HepG2 (cell line): Measurements from ENCODE around the gene STRA6. TPM values are rescaled to one million over a fixed set of nuclear protein-coding genes. Genes with fewer than 3 reads are reported as not detected.

ENCODE experiments used
- ATAC-seq: fragments of 200-7000 bp; cut with Tn5 transposase; 3 replicates; pipeline ENCODE4 v1.9.1; 2020; ENCODE audit warnings: mild to moderate bottlenecking, moderate library complexity
- BruUV-seq: library from RNA; stranded (reverse); fragments of 400-500 nt; replicated peaks from 2 replicates; lab custom pipeline; 2021; lab: Mats Ljungman, UMichigan
- CTCF ChIA-PET: fragments of 300-600 bp; formaldehyde crosslinking; extraction: SDS; loops from one replicate; lab custom pipeline; 2021; ENCODE audit warnings: low total read pairs, inconsistent platforms, low intra/inter-chr PET ratio; lab: Yijun Ruan, JAX
- POLR2A ChIA-PET: fragments of 350-600 bp; sonication (Branson Sonifier 250); formaldehyde crosslinking; loops from one replicate; lab custom pipeline; 2020; ENCODE audit warnings: antibody characterized with exemption, inconsistent platforms; lab: Yijun Ruan, JAX
- DNase-seq: peaks from one replicate; pipeline ENCODE4 v3.0.0-alpha.2; 2015; ENCODE audit warnings: low spot score
- FAIRE-seq: peaks from 3 replicates; lab custom pipeline; 2011; peaks lifted over from hg19 to GRCh38; lab: Jason Lieb, UNC
- H2AFZ ChIP-seq: one replicate; pipeline ENCODE4 v1.6.1; 2011; ENCODE audit warnings: low read length, inconsistent platforms
- H3K27ac ChIP-seq: fragments of 300-600 bp; 3 replicates; pipeline ENCODE4 v1.8.0; 2011; ENCODE audit warnings: mixed run types, mild to moderate bottlenecking, mixed read lengths, low read length, inconsistent platforms; ENCODE audit not compliant: insufficient read depth; ENCODE audit errors: extremely low read length
- H3K27me3 ChIP-seq, 2 experiments: fragments of 200-600 bp in 1 of 2; 2 replicates in 1 of 2; 3 replicates in 1 of 2; pipeline versions ENCODE4 v1.6.0 to v1.8.0; 2011; ENCODE audit warnings: low read length in 2 of 2, mild to moderate bottlenecking in 2 of 2, moderate library complexity in 2 of 2, inconsistent platforms in 1 of 2; ENCODE audit not compliant: insufficient read depth in 2 of 2, control insufficient read depth in 1 of 2
- H3K36me3 ChIP-seq, 2 experiments: fragments of 200-600 bp in 1 of 2; replicated peaks in 1 of 2; 2 replicates in 1 of 2; 3 replicates in 1 of 2; pipeline versions ENCODE4 v1.5.1 to v1.8.0; 2011; ENCODE audit warnings: low read length in 2 of 2, inconsistent platforms in 1 of 2; ENCODE audit not compliant: insufficient read depth in 2 of 2, control insufficient read depth in 1 of 2
- H3K4me1 ChIP-seq: 2 replicates; pipeline ENCODE4 v1.5.1; 2012; ENCODE audit warnings: low read length, inconsistent platforms; ENCODE audit not compliant: insufficient read depth
- H3K4me2 ChIP-seq: 2 replicates; pipeline ENCODE4 v1.6.0; 2011; ENCODE audit warnings: low read depth, low read length, inconsistent platforms
- H3K4me3 ChIP-seq, 3 experiments: fragments of 200-600 bp in 1 of 3; sonication (generic), shearing (Covaris generic) in 1 of 3; replicated peaks in 1 of 3; 2 replicates each; pipeline ENCODE4 v1.5.1; 2011 to 2016; ENCODE audit warnings: low read length in 3 of 3, inconsistent platforms in 2 of 3, low read depth in 2 of 3, mild to moderate bottlenecking in 2 of 3, control low read depth in 1 of 3, mixed read lengths in 1 of 3; ENCODE audit not compliant: insufficient read depth in 1 of 3
- H3K79me2 ChIP-seq: one replicate; pipeline ENCODE4 v1.6.1; 2011; ENCODE audit warnings: low read length, inconsistent platforms; ENCODE audit not compliant: insufficient read depth
- H3K9ac ChIP-seq: 2 replicates; pipeline ENCODE4 v1.6.0; 2011; ENCODE audit warnings: mild to moderate bottlenecking, low read depth, low read length, inconsistent platforms; ENCODE audit not compliant: insufficient read depth
- H3K9me3 ChIP-seq: 2 replicates; pipeline ENCODE4 v1.5.1; 2012; ENCODE audit warnings: mild to moderate bottlenecking, low read length
- H4K20me1 ChIP-seq: 2 replicates; pipeline ENCODE4 v1.6.0; 2011; ENCODE audit warnings: inconsistent platforms, mild to moderate bottlenecking, low read length, moderate library complexity; ENCODE audit not compliant: insufficient read depth
- CBX1 ChIP-seq: IDR thresholded peaks from one replicate; pipeline ENCODE4 v1.6.1; 2016; ENCODE audit warnings: antibody characterized with exemption, low read depth
- CHCHD3 ChIP-seq: sonication (generic); formaldehyde crosslinking; IDR thresholded peaks from 2 replicates; pipeline ENCODE4 v1.8.0; 2022; ENCODE audit warnings: mild to moderate bottlenecking, missing genetic modification reagents, moderate library complexity
- TBL1XR1 ChIP-seq: fragments of 150-350 bp; IDR thresholded peaks from 2 replicates; pipeline ENCODE4 v1.6.1; 2014; ENCODE audit warnings: borderline replicate concordance, low read length; ENCODE audit not compliant: partially characterized antibody
- ZFP90 ChIP-seq: sonication (generic); formaldehyde crosslinking; IDR thresholded peaks from 2 replicates; pipeline ENCODE4 v1.8.0; 2022; ENCODE audit warnings: missing genetic modification reagents, mild to moderate bottlenecking, inconsistent platforms, borderline replicate concordance
- ZNF17 ChIP-seq: sonication (generic); formaldehyde crosslinking; IDR thresholded peaks from 2 replicates; pipeline ENCODE4 v1.5.0; 2020; ENCODE audit warnings: mild to moderate bottlenecking, missing genetic modification reagents
- ZNF496 ChIP-seq: sonication (generic); formaldehyde crosslinking; IDR thresholded peaks from 2 replicates; pipeline ENCODE4 v1.8.1; 2023; ENCODE audit warnings: mild to moderate bottlenecking, moderate library complexity, missing genetic modification reagents; ENCODE audit not compliant: insufficient replicate concordance
- ZNF564 ChIP-seq: sonication (generic); formaldehyde crosslinking; IDR thresholded peaks from 2 replicates; pipeline ENCODE4 v1.8.1; 2023; ENCODE audit warnings: mild to moderate bottlenecking, missing genetic modification reagents
- WGBS: methylation state at CpG from one replicate; pipeline ENCODE4 v1.1.6; 2017; ENCODE audit warnings: low lambda C conversion rate; 5-methylcytosine and 5-hydroxymethylcytosine counted together
- in situ Hi-C: cut with HindIII; loops from 2 replicates; pipeline ENCODE4 v1.10.0; 2017; ENCODE audit warnings: low pct_unique_long_range_greater_than_20kb; ENCODE audit not compliant: extremely low pct_ligation_motif_present
- intact Hi-C: fragments of 100-400 bp; cut with micrococcal nuclease; formaldehyde crosslinking; loops from one replicate; pipeline ENCODE4 v1.10.0; 2022; ENCODE audit not compliant: unreplicated experiment
- polyA plus RNA-seq, 8 experiments: library from polyadenylated mRNA; depleted of rRNA in 3 of 8; stranded (reverse) in 7 of 8; unstranded in 1 of 8; fragments of >200 nt; fragmentation: Illumina TruSeq in 4 of 8; extraction: Trizol in 4 of 8; gene quantifications; 2 replicates each; pipeline versions ENCODE4 v1.2.1 to v1.2.3, GENCODE V29; 2011 to 2016; ENCODE audit warnings: low read depth in 4 of 8, missing spikeins in 1 of 8, mixed read lengths in 1 of 8; ENCODE audit not compliant: insufficient read depth in 1 of 8
- total RNA-seq, 5 experiments: library from RNA; depleted of rRNA; stranded (reverse); fragments of >200 nt; fragmentation: Illumina TruSeq; extraction: Trizol; gene quantifications; 2 replicates each; pipeline ENCODE4 v1.2.3, GENCODE V29; 2016; ENCODE audit warnings: low read depth in 1 of 5

STRA6 gene
- total and polyA plus RNA-seq, 2 of the 13 experiments (the other 11 are each of a cell fraction or from before 2014, with no cell fraction given) = 1.6 to 2.1 TPM

GRCh38 chr15:74234598-74234875 lies 31.9 kb upstream of the STRA6 start:
- ChIA-PET CTCF (no interaction called here), POLR2A (no interaction called here)
- in situ Hi-C loops = no loop called here
- Histone ChIP-seq H4K20me1 (no peaks in the 10 kb centered on the region), H3K27ac (no peak overlapping the region), H3K27me3 (peaks cover 2 to 27% of the 10 kb centered on the region in 2 experiments; a peak in 4 of 5 replicates), H3K79me2 (no peaks in the 10 kb centered on the region), H3K9me3 (no peaks in the 10 kb centered on the region), H2AFZ (no peak overlapping the region), H3K4me2 (no peak overlapping the region), H3K9ac (no peak overlapping the region), H3K36me3 (no peaks in the 10 kb centered on the region), H3K4me3 (no peak overlapping the region), H3K4me1 (peaks cover 7% of the 10 kb centered on the region; the same call in 1 of the 2 replicates)
- no CpG with 5 or more reads among the region's 9 CpGs for whole genome bisulfite sequencing
- no TSS peak for BruUV-seq
- TF ChIP-seq ZNF17 (CRISPR knock-in tag) (no peak), TBL1XR1 (no peak), ZNF496 (no peak), CHCHD3 (CRISPR knock-in tag) (no peak)
- FAIRE-seq = no peak
- no peak for ATAC-seq
- DNase-seq = no peak
- intact Hi-C loops = no loop called here

DNA sequence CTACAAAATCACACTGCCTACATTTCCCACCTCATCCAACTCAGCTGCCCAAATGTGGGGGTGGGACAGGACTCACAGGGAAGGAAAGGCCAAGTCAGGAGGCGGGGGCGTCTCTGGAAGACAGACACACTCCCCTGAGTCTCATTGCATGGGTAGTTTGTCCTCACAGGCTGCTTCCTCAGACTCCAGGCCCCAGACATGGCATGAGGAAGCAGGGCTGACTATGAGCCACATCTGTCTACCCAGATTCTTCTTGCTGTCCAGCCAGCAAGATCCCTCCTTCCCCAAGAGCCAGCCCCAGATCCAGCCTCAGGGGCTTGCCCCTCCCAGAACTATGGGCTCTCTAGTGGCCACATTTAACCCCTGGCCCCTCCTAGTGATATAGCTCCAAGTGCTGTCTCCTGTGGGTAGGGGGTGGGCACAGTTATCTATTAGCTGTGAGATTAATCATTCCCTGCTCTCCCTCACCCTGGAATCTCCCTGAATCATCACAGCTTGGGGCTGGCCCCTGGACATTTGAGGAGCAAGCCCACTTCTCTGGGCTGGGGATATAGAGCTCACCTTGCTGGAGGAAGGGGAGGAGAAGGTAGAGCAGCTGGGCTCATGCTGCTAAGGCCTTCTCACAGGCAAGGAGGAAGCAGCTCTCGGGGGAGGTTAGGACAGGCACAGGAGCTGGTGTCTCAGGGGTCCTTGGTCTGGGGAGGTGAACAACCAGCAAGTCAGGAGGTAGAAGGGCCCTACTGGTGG lies 31.4 kb upstream of the STRA6 start:
- in situ Hi-C loops (no loop called here), intact Hi-C loops (no loop called here)
- CTCF ChIA-PET = no interaction called here

More for the DNA sequence above, 31.4 kb upstream of the STRA6 start:
- Histone ChIP-seq H3K27ac (no peak overlapping the region), H3K4me2 (no peak overlapping the region), H4K20me1 (no peaks in the 10 kb centered on the region), H3K9me3 (no peaks in the 10 kb centered on the region), H3K4me3 (no peak overlapping the region), H3K9ac (no peak overlapping the region), H3K4me1 (peaks cover 7% of the 10 kb centered on the region; the same call in 1 of the 2 replicates), H2AFZ (no peak overlapping the region), H3K36me3 (no peaks in the 10 kb centered on the region), H3K27me3 (peaks cover 1 to 25% of the 10 kb centered on the region in 2 experiments; a peak in 4 of 5 replicates), H3K79me2 (no peaks in the 10 kb centered on the region)
- no peak for FAIRE-seq
- ATAC-seq = no peak
- no peak for DNase-seq
- 57% methylated on average over 1 of the region's 3 CpGs for WGBS
- BruUV-seq = no TSS peak
- TF ChIP-seq CBX1 (no peak), ZNF564 (no peak), ZFP90 (CRISPR knock-in tag) (no peak)
- POLR2A ChIA-PET = no interaction called here
